Head of caudate nucleus (tissue), 42 donors: ENCODE results near the gene C10orf105.

ENCODE experiments used
- DNase-seq, 42 donors: peaks; one replicate each; pipeline versions ENCODE4 v3.0.0 to v3.0.0-alpha.2; 2020 to 2021; ENCODE audit warnings: mixed read lengths in 7 of 42
- intact Hi-C: fragments of 100-400 bp; cut with DNase I; formaldehyde crosslinking; loops from one replicate; pipeline ENCODE4 v1.15.0; 2022

Gene C10orf105

DNA sequence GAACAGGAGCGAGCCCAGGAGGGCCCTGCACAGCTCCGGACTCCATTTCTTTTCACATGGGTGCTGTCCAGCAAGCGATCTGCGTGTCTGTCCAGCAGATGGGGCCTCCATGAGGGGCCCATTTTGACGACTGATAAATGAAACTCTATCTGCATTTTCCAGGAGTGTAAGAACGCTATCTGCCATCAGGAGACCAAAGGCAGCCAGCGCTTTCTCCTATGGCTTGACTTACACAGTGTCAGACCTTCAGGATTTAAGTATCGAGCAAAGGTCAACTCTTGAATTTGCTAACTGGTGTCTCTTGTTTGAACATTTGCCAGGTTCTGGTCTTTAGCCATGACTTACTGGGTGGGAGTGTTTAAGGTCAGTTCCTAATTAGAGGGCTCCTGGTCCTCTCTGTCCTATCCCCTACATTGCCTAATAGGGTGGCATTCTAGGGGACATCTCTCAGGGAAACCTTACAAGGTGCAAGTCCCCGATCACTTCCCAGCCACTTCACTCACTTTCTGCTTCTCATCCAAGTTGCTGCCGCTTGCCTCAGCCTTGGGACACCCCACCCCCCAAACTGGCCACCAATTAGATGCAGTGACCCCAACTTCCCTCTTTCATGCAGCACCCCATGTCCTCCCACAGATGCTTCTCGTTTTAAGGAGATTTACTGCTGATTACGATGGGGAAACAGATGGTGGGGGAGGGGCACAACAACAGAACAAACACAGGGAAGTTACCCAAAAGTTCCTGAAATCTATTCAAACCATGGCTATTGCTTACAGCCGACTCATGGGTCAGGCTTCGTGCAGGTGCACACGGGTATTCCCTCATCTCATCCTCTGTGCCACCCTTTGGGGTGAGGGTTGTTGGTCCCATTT, 33.7 kb upstream of the C10orf105 start:
- DNase-seq: peak in 28 of 42 donors; percentile 21 to 79 (median 50)
- intact Hi-C loops: no loop called here

DNA sequence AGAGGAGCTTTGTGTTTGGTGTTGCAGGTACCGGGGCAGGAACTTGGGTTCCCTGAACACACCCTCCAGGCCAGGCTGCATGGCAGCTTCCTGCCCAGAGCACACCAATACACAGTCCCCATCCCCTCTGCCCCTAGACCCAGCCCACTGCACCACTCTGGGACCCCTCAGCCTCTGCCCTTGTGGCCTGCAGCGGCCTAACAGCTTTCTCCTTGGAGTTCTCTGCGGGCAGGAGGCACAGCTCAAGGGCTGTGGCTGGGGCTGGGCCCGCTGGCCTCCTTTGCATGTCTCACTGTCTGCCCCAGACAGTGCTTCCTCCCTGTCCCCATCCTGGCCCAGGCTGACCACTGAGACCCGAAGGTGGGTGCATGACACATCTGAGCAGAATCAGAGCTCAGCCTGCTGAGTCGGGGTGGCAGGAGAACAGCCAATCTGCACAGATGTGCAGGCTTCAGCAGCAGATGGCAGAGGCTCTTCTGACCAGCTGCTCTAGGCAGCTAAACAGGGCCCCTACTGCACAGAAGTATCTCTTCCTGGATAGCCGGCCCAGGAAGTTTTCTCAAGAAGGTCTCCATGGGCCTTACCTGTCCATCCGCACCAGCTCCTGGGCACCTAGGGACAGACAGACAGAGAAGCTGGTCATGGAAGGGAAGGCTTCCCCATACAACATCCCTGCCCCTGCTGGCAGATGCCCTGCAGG, 33.0 kb upstream of the C10orf105 start:
- intact Hi-C loops: no loop called here
- no peak for DNase-seq

DNA sequence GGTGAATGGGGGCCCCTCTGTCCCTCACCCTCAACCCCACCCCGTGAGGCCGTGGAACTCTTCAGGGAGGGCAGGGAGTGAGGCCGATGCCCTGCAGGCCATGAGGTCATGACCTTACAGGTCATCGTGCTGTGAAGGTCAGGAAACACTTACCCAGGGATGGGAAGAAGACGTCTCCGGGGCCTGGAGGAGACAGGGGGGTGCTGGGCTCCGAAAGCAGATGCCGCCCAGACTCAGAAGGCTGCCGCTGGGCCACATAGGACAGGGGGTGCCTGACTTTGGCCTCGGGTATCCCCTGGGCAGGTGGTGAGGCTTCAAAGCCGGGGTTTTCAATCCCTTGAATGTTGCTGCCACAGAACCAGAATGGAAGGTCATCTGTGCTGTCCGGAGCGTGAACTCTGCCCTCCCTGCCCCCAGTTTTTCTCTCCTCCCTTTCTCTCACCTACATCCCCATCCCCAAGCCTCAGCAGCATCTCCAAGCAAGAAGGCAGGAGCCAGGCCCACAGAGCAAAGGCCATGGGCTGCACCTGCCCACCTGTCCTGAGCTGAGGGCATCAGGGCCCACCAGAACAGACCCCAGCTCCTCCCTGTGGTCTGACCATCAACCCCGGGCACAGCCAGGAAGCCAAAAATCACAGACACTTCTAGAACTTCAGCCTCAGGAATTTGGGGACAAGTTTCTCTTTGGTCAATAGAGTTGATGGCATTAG, 32.1 kb upstream of the C10orf105 start:
- DNase-seq: no peak
- intact Hi-C loops: no loop called here

DNA sequence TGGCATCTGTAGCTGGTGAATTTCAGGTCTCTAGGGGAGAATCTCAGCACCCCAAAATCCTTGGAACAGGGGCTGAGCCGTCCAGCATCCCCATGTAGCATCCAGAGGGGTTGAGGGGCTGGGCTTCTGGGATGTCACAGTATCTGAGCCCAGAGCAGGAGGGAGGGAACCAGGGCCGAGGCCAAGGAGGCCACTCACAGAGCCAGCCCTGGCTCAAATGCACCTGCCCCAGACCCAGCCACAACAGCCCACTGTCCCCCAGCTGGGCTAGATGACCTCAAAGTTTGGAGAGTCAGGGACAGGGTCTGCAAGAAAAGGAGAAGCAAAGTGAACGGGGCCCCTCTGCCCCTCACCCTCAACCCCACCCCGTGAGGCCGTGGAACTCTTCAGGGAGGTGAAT, 31.4 kb upstream of the C10orf105 start:
- no peak for DNase-seq
- intact Hi-C loops: no loop called here

DNA sequence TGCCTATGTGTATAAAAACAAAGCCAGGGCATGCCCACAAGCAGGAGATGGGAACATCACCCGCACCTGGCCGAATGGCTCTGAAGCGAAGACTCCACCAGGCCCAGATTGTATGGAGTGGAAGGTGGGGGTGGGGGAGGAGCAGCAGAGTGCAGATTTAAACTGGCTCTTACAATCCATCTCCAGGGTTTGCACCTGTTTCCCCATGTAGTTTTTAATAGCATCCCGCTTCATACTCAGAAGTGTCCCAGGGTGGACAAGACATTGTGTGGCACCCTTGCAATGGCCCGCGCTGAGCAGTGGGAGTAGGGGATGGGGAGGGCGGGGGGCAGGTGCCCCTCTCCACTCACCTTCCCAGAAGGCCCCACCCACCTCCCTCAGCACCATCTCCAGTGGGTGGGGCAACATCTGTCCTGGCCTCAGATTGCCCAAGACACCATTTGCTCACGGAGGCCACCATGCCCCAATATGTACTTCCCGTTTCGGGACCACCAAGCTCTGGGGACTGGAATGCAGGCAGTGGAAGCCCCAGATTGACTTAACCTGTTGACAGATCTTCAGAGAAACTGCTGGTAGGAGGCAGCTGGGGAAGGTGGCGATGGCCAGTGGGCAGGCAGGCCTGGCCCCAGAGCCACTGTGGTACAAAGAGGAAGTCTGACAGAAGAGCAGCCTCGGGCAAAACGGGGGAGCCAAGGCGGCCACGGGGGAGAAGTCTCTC, 30.7 kb upstream of the C10orf105 start:
- intact Hi-C loops: no loop called here
- no peak for DNase-seq

DNA sequence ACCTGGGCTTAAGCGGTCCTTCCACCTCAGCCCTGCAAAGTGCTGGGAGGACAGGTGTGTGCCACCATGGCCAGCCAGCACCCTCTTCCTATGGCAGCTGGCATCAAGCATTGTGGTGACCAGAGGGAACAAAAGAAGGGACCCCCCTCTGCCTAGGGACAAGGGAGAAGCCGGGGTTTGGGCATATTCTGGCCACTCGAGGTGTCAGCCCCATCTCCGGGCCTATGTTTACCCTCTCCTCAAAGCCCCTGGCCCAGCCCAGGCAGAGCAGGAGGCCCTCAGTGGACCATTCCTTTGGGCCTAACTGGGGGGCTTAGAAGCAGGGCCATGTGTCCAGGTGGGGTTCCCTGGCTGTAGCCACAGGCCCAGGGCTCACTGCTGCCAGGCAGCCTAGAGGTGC, 29.8 kb upstream of the C10orf105 start:
- intact Hi-C loops: no loop called here
- no peak for DNase-seq

DNA sequence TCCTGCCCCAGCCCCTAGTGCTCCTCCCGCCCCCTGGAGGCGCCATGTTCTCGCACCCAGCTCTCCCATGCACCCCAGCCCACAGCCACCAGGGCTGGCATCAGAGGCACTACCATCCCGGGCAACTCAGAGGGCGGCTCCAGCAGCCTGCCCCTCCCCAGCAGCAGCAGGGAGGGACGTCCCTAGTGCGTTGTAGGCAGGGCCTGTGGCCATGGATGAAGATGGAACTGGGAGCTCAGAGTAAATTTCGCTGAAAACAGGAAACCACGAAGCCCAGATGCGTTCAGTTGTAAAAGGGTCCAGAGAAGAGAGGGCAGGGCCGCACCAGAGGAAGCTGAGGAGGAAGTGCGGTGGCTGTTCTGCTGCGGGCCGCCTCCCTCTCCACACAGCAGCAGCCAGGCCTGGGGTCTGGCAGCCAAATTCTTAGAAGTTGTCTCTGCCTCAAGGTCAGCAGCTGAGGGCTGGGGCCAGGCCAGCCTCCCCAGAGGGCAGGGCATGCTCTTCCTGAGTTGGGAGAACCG, 29.2 kb upstream of the C10orf105 start:
- intact Hi-C loops: no loop called here
- peak in 35 of 42 donors; percentile 30 to 74 (median 54) for DNase-seq

DNA sequence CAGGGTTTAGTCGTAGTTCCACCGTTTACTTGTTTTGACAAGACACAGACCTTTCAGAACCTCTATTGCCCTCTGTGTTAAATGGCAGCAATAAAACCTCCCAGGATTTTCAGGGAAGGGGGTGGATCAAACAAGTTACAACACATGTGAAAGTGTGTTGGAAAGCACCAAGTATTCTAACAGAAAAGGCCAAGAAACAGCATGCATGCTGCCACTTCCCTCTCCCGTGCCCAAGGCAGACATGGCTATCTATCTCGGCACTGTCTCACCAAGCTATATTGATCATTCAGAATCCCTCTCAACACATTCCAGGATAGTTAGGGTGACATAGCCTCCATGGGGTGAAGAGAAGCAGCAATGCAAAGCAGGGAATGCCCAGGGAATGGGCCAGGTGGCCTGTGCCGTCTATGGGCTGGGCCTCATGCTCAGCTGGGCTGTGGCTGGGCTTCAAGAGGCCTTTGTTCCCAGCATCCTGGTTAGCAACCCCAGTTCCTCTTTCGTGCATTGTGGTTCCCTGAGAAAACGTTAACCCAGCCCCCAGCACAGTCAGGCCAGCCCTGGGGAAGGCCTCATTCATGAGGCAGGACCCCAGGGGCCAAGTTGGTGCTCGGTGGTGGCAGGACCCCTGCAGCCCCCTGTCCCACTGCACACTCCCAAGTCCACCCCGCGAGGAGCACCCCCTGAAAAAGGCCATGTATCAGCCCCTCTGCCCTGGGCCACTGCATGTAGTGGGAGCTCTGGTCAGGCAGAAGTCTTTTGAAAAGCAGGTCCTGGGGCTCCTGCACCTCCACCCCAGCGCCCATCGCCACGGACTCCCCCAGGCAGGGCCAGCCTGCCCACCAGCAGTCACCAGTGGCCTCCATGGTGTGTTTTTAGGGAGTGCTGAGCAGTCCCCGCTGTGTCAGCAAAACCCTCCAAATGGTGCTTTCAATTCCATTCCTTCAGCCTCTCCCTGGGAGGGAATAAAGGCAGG, 28.3 kb upstream of the C10orf105 start:
- DNase-seq: peak in 6 of 42 donors; percentile 38 to 54 (median 45)
- intact Hi-C loops: no loop called here

DNA sequence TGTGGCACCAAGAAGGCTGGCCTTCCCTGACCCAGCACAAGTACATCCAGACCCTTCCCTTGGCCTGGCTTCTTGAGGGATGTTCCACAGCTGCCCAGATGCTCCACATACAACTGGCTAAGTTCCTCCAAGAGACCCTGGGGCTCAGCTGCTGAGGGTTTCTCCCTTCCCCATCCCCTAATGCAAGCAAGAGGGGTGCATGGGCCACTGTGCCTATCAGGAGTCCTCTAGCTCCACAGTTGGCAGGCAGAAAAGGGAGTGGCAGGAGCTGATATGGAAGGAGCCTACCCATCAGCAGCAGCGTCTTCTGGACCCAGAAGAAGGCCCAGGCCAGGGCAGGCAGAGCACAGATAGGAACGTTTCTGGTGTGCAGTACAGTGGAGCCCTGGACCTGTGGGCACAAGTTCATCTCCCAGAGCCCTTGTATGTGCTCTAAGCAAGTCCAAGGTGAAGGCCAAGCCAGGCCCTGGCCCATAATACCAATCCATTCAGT, 27.5 kb upstream of the C10orf105 start:
- intact Hi-C loops: no loop called here
- no peak for DNase-seq

DNA sequence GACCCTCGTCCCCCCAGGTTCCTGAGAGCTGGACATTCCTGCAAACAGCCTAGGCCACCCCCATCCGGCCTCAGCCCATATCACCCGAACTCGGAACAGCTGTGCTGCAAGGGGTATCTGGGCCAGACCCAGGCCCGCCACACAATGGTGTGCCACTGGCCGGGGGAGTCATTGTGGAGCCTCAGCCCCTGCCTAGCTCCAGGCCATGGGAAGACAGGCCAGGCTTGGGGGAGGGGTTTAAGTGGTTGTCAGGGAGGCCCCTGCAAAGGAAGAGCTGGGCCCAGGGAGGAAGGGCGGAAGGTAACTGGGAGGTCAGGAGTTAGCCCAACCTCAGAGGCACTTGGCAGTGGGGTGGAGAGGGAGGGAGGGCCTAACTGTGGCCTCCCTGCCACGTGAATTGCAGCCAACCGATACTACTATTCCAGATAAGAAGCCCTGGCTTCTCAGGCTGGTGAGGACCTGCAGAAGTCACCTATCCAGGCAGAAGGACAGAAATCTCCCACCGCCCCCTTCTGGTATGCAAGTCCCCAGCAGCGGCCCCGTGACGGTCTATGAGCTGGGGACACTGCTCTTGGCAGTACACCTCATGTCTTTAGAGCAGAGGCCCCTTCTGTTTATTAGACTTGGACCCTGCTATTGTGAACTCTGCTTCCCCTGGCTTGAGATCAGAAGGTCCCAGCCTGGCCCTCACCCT, 26.9 kb upstream of the C10orf105 start:
- DNase-seq: no peak
- intact Hi-C loops: no loop called here

DNA sequence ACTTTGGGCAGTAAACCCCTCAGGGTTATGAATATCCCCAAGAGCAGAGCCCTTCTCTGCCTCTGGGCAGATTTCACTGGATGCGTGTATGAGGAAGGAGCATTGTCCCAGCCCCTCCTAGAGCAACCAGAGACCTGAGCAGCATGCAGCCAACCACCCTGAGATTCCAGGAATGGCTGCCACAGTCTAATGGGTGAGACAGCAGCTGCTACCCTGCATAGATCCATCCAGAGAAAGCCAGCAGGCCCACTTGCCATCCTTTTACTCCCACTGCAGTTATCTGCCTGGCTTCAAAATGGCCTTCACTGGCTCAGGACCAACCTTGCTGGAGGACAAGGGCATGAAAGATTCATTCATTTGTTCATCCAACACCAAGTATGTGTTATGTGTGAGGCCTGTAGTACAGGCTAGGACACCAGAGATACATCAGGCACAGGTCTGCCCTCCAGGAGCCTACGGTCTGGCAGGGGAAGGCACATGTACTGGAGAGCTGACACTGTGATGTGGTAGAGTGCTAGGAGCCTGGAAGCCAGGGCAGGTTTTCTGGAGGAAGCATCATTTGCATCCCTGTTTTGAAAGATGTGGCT, 26.2 kb upstream of the C10orf105 start:
- DNase-seq: no peak
- intact Hi-C loops: no loop called here

DNA sequence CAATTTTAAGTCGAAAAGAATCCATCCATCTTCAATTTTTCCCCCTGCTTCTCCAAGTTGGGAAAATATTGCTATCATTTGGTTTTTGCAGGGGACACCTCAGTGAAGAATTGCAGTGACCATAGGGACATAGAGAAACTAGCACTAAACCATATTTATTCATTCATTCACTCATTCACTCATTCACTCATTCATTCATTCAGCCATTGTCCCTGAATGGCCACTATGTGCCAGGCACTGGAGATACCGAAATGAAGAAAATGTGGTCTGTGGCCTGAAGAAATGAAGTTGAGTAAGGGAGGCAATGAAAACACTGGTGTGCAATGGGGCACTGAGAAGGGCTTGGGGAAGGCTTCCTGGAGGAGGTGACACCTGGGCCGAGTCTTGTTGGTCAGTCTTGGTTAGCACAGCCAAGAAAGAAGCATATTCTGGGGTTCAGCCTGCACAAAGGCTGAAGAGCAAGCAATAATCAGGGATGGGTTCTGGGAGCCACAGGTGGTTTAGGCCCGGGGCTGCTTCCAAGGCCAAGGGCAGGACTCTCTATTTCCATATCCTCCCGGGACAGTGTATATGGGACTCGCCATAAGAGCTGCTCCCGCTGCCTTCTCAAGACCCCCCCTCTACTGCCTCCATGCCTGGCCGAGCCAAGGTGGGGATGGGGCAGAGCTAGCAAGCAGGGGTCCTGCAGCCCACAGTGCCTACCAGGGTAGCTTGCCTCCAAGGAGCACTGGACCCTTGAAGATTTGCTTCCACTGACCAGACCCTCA, 25.5 kb upstream of the C10orf105 start:
- no peak for DNase-seq

DNA sequence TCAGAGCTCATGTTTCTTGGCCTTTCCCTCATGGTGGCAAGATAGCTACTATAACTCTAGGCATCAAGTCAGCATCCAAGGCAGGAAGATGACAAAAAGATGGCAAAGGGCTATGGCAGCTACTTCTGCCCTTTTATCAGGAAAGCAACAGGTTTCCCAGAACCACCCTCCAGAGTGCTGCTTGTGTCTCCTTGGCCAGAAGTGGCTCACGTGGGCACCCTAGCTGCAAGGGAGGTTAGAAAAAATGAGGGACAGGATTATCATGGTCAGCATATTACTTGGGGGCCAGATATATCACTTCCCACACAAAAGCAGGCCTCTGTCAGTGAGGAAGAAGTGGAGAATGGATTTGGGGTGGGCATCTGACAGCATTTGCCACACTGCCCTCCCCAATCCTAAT, 24.3 kb upstream of the C10orf105 start:
- DNase-seq: no peak
- intact Hi-C loops: no loop called here

More for the DNA sequence above, 25.5 kb upstream of the C10orf105 start:
- intact Hi-C loops: no loop called here

DNA sequence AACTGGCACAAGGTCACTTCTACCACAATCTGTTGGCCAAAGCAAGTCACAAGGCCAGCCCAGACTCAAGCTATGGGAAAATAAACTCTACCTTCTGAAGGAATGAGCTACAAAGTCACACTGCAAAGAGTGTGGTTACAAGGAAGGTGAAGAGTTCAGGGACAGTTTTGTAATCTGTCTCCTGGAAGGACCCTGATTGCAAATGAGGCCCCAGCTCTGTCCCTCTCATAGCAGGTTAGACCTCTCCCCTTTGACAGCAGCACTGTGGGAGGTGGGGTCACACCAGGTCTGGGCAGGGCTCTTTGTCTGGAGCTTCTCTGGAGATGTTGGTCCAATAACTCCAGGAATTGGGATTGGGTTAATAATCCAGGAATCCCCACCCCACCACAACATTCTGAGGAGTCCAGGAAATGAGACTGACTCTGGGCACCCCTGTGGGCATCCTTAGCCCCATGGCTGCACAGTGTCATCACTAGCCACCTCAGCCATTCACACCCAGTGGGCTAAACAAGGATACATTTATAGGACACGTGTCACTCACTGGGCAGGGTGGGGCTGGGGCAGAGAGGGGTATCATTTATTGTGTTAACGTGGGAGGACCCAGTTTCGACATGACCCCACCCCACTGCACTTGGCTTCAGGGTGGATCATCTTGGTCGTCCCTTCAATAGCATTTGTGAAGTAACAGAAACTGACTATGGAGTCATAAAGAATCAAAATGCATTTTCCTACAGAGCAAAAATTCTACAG, 23.7 kb upstream of the C10orf105 start:
- DNase-seq: no peak
- intact Hi-C loops: no loop called here
